Loucy (cell line): Measurements from ENCODE around the gene MCC.

Experiments
- H2AFZ ChIP-seq: fragments of 200-600 bp; sonication (generic); 2 replicates; pipeline ENCODE4 v1.6.0; 2016; ENCODE audit warnings: antibody characterized with exemption, mild to moderate bottlenecking, low read length, moderate library complexity
- H3F3A ChIP-seq: fragments of 200-600 bp; 2 replicates; pipeline ENCODE4 v1.6.0; 2016; ENCODE audit warnings: antibody characterized with exemption, low read depth, mild to moderate bottlenecking
- H3K27me3 ChIP-seq: fragments of 200-600 bp; sonication (generic); 2 replicates; pipeline ENCODE4 v1.6.1; 2014; ENCODE audit warnings: low read length, mild to moderate bottlenecking; ENCODE audit not compliant: insufficient read depth, poor library complexity, severe bottlenecking
- H3K36me3 ChIP-seq: fragments of 200-600 bp; sonication (generic); 2 replicates; pipeline ENCODE4 v1.6.1; 2016; ENCODE audit warnings: low read length; ENCODE audit not compliant: insufficient read depth
- H3K4me1 ChIP-seq: fragments of 200-600 bp; sonication (generic); 2 replicates; pipeline ENCODE4 v1.5.1; 2014; ENCODE audit warnings: low read length, mild to moderate bottlenecking; ENCODE audit not compliant: insufficient read depth, poor library complexity, severe bottlenecking
- H3K4me2 ChIP-seq: fragments of 200-600 bp; sonication (generic); 2 replicates; pipeline ENCODE4 v1.6.0; 2014; ENCODE audit warnings: antibody characterized with exemption, low read length, low read depth, mild to moderate bottlenecking; ENCODE audit not compliant: poor library complexity, severe bottlenecking
- H3K4me3 ChIP-seq: fragments of 200-600 bp; sonication (generic); 2 replicates; pipeline ENCODE4 v1.5.1; 2014; ENCODE audit warnings: low read length, mild to moderate bottlenecking, mixed read lengths; ENCODE audit not compliant: poor library complexity, severe bottlenecking
- H3K79me2 ChIP-seq: fragments of 200-600 bp; sonication (generic); 2 replicates; pipeline ENCODE4 v1.6.1; 2014; ENCODE audit warnings: low read length; ENCODE audit not compliant: insufficient read depth
- H3K9ac ChIP-seq: fragments of 200-600 bp; sonication (generic); 2 replicates; pipeline ENCODE4 v1.6.0; 2014; ENCODE audit warnings: mild to moderate bottlenecking, low read depth, low read length, moderate library complexity; ENCODE audit not compliant: poor library complexity, severe bottlenecking
- H3K9me2 ChIP-seq: fragments of 200-600 bp; sonication (generic); replicated peaks from 2 replicates; pipeline ENCODE4 v1.6.1; 2016; ENCODE audit warnings: low read depth, low read length, mixed read lengths
- H3K9me3 ChIP-seq: fragments of 200-600 bp; sonication (generic); 2 replicates; pipeline ENCODE4 v1.6.1; 2014; ENCODE audit warnings: mild to moderate bottlenecking, antibody characterized with exemption, low read length, low read depth; ENCODE audit not compliant: insufficient read depth
- H4K20me1 ChIP-seq: fragments of 200-600 bp; sonication (generic); 2 replicates; pipeline ENCODE4 v1.6.0; 2014; ENCODE audit warnings: antibody characterized with exemption, low read length, mild to moderate bottlenecking; ENCODE audit not compliant: insufficient read depth, poor library complexity, severe bottlenecking
- CTCF ChIP-seq: fragments of 200-600 bp; sonication (generic); conservative IDR thresholded peaks from 2 replicates; pipeline ENCODE4 v1.5.1; 2014; ENCODE audit warnings: mild to moderate bottlenecking, antibody characterized with exemption, low read length
- EZH2phosphoT487 ChIP-seq: fragments of 200-600 bp; IDR thresholded peaks from 2 replicates; pipeline ENCODE4 v1.6.1; 2018; ENCODE audit warnings: antibody characterized with exemption, mild to moderate bottlenecking, moderate library complexity, borderline replicate concordance

The MCC gene

GRCh38 chr5:112995764-112996618 lies 492.3 kb downstream of the MCC start:
- Histone ChIP-seq H3K4me3 (no peak overlapping the region), H2AFZ (no peak overlapping the region), H3K27me3 (no peaks in the 10 kb centered on the region), H3K79me2 (peaks cover 46% of the 10 kb centered on the region), H3K9me2 (no peaks in the 10 kb centered on the region), H3K36me3 (peaks cover 34% of the 10 kb centered on the region; the same call in 1 of the 2 replicates), H3K9me3 (no peaks in the 10 kb centered on the region), H4K20me1 (peaks cover 6% of the 10 kb centered on the region), H3F3A (no peaks in the 10 kb centered on the region), H3K4me1 (no peaks in the 10 kb centered on the region), H3K4me2 (no peak overlapping the region), H3K9ac (no peak overlapping the region)
- TF ChIP-seq CTCF (peak; percentile 69), EZH2phosphoT487 (no peak)

- H3K36me3 ChIP-seq: peaks cover 7% of the 10 kb centered on the region; the same call in 1 of the 2 replicates
- H3K9me3 ChIP-seq: no peaks in the 10 kb centered on the region
- no peak overlapping the region for H2AFZ ChIP-seq
- no peak overlapping the region for H3K9ac ChIP-seq
- H3K79me2 ChIP-seq: peaks cover 93% of the 10 kb centered on the region
- H3K4me3 ChIP-seq: no peak overlapping the region
- H3K27me3 ChIP-seq: no peaks in the 10 kb centered on the region
- H3K4me2 ChIP-seq: no peak overlapping the region
- no peaks in the 10 kb centered on the region for H3K9me2 ChIP-seq
- H3K4me1 ChIP-seq: peaks cover 7% of the 10 kb centered on the region
- peaks cover 41% of the 10 kb centered on the region for H4K20me1 ChIP-seq
- no peaks in the 10 kb centered on the region for H3F3A ChIP-seq
- TF ChIP-seq CTCF: no peak
- no peak for TF ChIP-seq EZH2phosphoT487
Observed at GRCh38 chr5:112986224-112986623, 502.0 kb downstream of the MCC start.

- Histone ChIP-seq H3K27me3 (no peaks in the 10 kb centered on the region), H3F3A (no peaks in the 10 kb centered on the region), H3K4me1 (peaks cover 14% of the 10 kb centered on the region), H4K20me1 (peaks cover 44% of the 10 kb centered on the region), H3K36me3 (no peaks in the 10 kb centered on the region; the same call in 1 of the 2 replicates), H2AFZ (no peak overlapping the region), H3K79me2 (peaks cover 95% of the 10 kb centered on the region), H3K9ac (no peak overlapping the region), H3K9me3 (no peaks in the 10 kb centered on the region), H3K9me2 (no peaks in the 10 kb centered on the region), H3K4me3 (no peak overlapping the region), H3K4me2 (peak overlapping the region; percentile 48)
- TF ChIP-seq CTCF: no peak
- TF ChIP-seq EZH2phosphoT487: no peak
Observed at GRCh38 chr5:112983363-112983762, 504.9 kb downstream of the MCC start.
